Measurements from ENCODE around the gene PFKL.

- TF ChIP-seq POLR2A (IDR thresholded peaks at IDR 0.05; ENCODE audit: low read depth, low read length) (no peak), SPI1 (IDR thresholded peaks at IDR 0.05; ENCODE audit: low read depth, low read length) (no peak)
These were observed 7.3 kb downstream of the PFKL start for GRCh38 chr21:44306936-44307704.

All from GM12891 (cell line).